ENCODE data around the gene DDX23. TPM values are rescaled to one million over a fixed set of nuclear protein-coding genes. Genes with fewer than 3 reads are reported as not detected.

Gene DDX23
- polyA plus RNA-seq, 1 donor (not counting 4 experiments of a cell fraction or from before 2014, with no cell fraction given), result 57.8 TPM

DNA sequence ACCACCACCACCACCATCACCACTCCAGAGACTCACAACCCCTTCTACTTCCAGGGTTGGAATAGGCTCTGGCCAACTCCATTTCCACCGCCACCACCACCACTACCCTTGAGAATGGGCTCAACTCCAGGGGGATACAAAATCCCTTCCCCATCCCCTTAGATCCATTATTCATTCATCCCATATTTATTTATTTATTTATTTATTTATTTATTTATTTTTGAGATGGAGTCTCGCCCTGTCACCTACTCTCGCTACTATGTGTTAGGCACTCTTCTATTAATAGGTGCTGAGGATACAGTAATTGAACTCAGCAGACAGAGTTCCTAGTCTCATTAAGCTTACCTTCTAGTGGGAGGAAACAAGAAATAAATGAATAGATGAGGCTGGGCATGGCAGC is 58.3 kb downstream of the DDX23 start:
- Histone ChIP-seq H3K9ac (ENCODE audit: control insufficient read depth, extremely low read depth, insufficient read depth, low read length) (no peak overlapping the region), H3K4me1 (ENCODE audit: control insufficient read depth, extremely low read depth, insufficient read depth, low read length) (peaks cover 16% of the 10 kb centered on the region), H3K9me3 (ENCODE audit: control insufficient read depth, low read depth, low read length) (no peaks in the 10 kb centered on the region), H4K20me1 (ENCODE audit: control insufficient read depth, extremely low read depth, insufficient read depth, low read length) (no peaks in the 10 kb centered on the region), H3K27me3 (ENCODE audit: control insufficient read depth, extremely low read depth, insufficient read depth, low read length) (no peaks in the 10 kb centered on the region), H3K27ac (ENCODE audit: control insufficient read depth, insufficient read depth, low read length) (no peak overlapping the region), H3K36me3 (ENCODE audit: control insufficient read depth in 2 of 2, extremely low read depth in 1 of 2, insufficient read depth in 2 of 2, low read length in 2 of 2) (no peaks in the 10 kb centered on the region), H3K9me1 (ENCODE audit: control insufficient read depth, extremely low read depth, insufficient read depth, low read length) (no peaks in the 10 kb centered on the region), H3K79me2 (ENCODE audit: control insufficient read depth, insufficient read depth, low read length) (no peaks in the 10 kb centered on the region), H2AFZ (ENCODE audit: control insufficient read depth, low read length) (no peak overlapping the region), H3K4me2 (ENCODE audit: control insufficient read depth, extremely low read depth, insufficient read depth, low read depth, low read length) (no peak overlapping the region), H3K4me3 (ENCODE audit: control insufficient read depth in 2 of 3, extremely low read depth in 1 of 3, insufficient read depth in 2 of 3, low read depth in 1 of 3, low read length in 3 of 3) (no peak overlapping the region)
- dilution Hi-C loops (cut with MboI; ENCODE audit: extremely low pct_ligation_motif_present, low sequenced_read_pairs), result no loop called here
- FAIRE-seq, result no peak
- no peak for DNase-seq (ENCODE audit: low read depth, low spot score)
- no peak for TF ChIP-seq EZH2 (IDR thresholded peaks at IDR 0.05; ENCODE audit: low read length)
- TF ChIP-seq, protein P1, sequence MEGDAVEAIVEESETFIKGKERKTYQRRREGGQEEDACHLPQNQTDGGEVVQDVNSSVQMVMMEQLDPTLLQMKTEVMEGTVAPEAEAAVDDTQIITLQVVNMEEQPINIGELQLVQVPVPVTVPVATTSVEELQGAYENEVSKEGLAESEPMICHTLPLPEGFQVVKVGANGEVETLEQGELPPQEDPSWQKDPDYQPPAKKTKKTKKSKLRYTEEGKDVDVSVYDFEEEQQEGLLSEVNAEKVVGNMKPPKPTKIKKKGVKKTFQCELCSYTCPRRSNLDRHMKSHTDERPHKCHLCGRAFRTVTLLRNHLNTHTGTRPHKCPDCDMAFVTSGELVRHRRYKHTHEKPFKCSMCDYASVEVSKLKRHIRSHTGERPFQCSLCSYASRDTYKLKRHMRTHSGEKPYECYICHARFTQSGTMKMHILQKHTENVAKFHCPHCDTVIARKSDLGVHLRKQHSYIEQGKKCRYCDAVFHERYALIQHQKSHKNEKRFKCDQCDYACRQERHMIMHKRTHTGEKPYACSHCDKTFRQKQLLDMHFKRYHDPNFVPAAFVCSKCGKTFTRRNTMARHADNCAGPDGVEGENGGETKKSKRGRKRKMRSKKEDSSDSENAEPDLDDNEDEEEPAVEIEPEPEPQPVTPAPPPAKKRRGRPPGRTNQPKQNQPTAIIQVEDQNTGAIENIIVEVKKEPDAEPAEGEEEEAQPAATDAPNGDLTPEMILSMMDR (optimal IDR thresholded peaks at IDR 0.05 in 1 of 3, IDR thresholded peaks at IDR 0.05 in 1 of 3, conservative IDR thresholded peaks at IDR 0.05 in 1 of 3; ENCODE audit: extremely low read depth in 1 of 3, insufficient read depth in 2 of 3, low read length in 3 of 3), result no peak

DNA sequence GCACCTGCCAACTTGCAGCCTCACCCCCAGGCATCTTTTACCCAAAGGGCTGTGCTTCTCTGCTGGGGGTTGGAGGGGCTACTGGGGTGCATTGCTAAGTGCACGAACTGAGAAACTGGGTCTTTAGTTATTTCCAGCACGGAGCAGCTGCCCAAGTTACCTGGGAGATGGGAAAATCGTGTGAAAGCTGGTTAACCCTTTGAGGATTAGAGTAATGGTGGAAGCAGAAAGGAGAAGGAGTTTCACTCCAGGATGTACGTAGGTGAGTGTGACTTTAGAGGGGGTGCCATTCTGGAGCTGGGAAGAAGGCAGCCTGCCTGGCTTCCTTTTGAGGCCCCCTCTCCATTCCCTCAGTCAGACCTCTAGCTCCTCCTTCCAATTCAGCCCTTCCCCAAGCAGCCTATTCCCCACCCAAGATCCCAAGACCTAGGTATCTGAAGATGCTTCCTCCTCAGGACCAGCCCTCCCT is 62.1 kb downstream of the DDX23 start:
- Histone ChIP-seq H4K20me1 (ENCODE audit: control insufficient read depth, extremely low read depth, insufficient read depth, low read length) (no peaks in the 10 kb centered on the region), H3K9me3 (ENCODE audit: control insufficient read depth, low read depth, low read length) (no peaks in the 10 kb centered on the region), H3K27ac (ENCODE audit: control insufficient read depth, insufficient read depth, low read length) (no peak overlapping the region), H3K4me3 (ENCODE audit: control insufficient read depth in 2 of 3, extremely low read depth in 1 of 3, insufficient read depth in 2 of 3, low read depth in 1 of 3, low read length in 3 of 3) (no peak overlapping the region), H3K4me2 (ENCODE audit: control insufficient read depth, extremely low read depth, insufficient read depth, low read depth, low read length) (no peak overlapping the region), H3K27me3 (ENCODE audit: control insufficient read depth, extremely low read depth, insufficient read depth, low read length) (no peaks in the 10 kb centered on the region), H3K79me2 (ENCODE audit: control insufficient read depth, insufficient read depth, low read length) (peaks cover 6% of the 10 kb centered on the region), H3K4me1 (ENCODE audit: control insufficient read depth, extremely low read depth, insufficient read depth, low read length) (peaks cover 18% of the 10 kb centered on the region), H3K9me1 (ENCODE audit: control insufficient read depth, extremely low read depth, insufficient read depth, low read length) (no peaks in the 10 kb centered on the region), H3K36me3 (ENCODE audit: control insufficient read depth in 2 of 2, extremely low read depth in 1 of 2, insufficient read depth in 2 of 2, low read length in 2 of 2) (no peaks in the 10 kb centered on the region), H2AFZ (ENCODE audit: control insufficient read depth, low read length) (peak overlapping the region; percentile 31), H3K9ac (ENCODE audit: control insufficient read depth, extremely low read depth, insufficient read depth, low read length) (no peak overlapping the region)
- FAIRE-seq, result no peak
- no peak for DNase-seq (ENCODE audit: low read depth, low spot score)
- dilution Hi-C loops (cut with MboI; ENCODE audit: extremely low pct_ligation_motif_present, low sequenced_read_pairs), result no loop called here
- no peak for TF ChIP-seq EZH2 (IDR thresholded peaks at IDR 0.05; ENCODE audit: low read length)
